HPDE6-E6E7 (cell line): Measurements from ENCODE around the gene MAP4K4.

Source experiments
- DNase-seq: peaks from one replicate; pipeline ENCODE4 v3.0.0; 2011; ENCODE audit warnings: missing footprints; ENCODE audit errors: extremely low spot score

The MAP4K4 gene

DNA sequence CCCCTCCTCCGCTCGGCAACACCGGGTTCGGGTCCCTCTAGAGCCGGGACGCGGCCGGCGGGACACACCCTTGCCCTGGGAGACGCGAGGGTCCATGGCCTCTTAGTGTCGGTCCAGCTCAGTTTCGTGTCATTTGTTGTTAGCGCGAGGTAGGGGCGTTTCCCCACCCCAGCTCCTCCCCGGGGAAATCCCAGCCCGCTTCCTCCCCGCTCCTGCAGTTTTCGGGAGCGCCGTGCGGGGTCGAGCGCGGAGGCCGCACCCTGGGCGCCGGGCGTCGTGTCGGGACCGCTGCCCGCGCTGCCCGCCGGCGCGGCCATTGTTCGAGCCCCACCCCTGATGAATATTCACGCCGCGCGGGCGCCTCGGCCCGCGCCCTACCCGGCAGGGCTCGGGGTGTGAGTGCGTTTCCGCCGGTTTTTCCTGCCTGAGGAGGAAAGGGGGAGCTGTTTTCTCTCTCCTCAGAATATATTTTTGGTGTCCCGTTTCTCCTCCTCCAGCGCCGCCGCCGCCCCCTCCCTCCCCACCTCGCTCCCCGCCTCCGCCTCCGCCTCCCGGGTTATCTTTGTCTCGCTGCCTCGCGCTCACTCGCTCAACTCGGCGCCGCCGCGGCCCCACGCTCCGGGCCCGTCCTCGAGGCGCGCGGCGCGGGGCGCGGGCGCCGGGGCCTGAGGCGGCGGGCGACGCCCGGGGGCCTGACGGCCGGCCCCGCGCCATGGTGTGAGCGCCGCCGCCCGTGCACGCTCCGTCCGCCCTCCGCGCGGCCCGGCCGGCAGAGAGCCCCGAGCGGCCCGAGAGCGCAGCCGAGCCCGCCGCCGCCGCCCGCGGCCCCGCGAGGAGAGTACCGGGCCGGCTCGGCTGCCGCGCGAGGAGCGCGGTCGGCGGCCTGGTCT, at the start of gene MAP4K4:
Gene MAP4K4 (plus strand): TSS at position 584 of the 890 bp plus-strand sequence. CDS start 374 bp downstream, outside the sequence.
- peak; percentile 76 for DNase-seq

DNA sequence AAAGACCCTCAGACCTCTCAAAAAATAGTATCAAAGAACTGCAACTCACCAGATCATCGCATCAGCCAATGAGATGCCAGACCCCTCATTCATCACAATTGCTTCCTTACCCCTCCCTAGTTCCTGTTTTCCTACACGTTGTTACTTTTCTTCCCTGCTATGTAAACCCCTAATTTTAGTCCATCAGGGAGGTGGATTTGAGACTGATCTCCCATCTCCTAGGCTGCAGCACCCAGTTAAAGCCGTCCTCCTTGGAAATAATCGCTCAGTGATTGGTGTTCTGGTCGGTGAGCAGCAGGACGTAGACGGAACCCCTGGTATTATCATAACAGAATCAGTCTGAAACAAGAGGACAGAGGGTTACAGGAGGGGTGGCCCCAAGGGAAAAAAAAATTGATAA, 44.0 kb upstream of the MAP4K4 start:
- DNase-seq: no peak

DNA sequence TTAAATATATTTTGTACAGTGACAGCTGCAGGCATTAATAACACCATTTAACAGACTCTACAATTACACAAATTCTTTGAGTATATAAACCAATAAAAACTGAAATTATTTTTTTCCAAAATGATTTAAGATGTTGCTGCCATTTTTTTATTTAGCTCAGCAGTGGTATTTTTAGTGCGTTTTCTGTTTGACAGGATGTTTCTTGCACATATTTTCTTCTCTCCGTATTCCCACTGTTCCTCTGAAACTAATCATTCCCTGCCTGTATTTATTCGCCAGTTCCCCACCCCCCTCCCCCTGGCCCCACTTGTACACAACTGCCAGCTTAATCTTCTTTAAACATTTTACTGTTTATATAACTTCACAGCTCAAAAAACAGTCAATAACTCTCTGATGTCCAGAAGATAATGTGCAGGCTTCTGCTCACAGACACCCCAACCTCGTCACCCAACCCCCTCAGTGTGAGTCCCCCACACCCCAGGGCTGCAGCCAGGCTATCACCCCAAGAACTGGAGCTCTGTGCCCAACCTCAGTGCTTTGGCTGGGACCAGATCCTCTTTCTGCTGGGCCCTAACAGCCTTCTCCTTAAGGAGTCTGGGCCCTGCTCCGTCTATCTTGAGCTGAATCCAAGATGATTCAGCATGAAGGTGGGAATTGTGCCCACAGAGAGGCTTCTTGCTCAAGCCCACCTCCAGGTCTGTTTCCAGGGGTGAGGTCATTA, 41.6 kb upstream of the MAP4K4 start:
- DNase-seq: no peak

DNA sequence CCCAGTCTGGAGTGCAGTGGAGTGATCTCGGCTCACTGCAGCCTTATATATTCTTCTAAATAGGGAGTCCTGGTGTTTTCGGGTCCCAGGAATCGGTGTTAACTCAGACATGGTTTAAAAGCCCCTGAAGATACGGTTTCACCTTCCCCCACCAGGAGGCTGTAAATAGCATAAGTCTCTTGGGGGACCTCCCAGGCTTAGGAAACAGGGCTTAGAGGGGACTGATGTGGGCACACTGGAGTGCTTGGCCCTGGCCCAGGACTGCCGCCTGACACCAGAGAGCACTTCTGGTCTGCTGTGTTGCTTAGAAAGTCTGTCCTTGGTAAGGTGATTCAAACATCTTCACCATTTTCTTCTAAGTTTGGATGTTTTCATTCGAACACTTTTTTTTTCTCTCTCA, 39.7 kb upstream of the MAP4K4 start:
- DNase-seq: no peak

DNA sequence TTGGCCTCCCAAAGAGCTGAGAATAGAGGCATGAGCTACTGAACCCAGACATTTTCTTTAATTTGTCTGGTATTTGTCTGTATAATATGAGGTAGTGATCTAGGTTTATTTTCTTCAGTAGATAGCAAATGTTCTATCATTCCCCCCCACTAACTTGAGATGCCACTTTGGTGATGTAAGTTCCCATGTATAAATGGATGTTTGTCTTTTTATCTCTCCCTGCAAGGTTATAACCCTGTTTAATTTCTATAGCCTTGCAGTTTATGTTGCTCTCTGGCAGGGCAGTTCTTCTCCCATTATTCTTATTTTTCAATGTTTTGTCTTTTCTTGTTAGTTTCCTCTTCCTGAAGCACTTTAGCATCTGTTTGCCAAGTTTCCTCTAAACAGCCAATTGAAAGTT, 39.1 kb upstream of the MAP4K4 start:
- DNase-seq: no peak

DNA sequence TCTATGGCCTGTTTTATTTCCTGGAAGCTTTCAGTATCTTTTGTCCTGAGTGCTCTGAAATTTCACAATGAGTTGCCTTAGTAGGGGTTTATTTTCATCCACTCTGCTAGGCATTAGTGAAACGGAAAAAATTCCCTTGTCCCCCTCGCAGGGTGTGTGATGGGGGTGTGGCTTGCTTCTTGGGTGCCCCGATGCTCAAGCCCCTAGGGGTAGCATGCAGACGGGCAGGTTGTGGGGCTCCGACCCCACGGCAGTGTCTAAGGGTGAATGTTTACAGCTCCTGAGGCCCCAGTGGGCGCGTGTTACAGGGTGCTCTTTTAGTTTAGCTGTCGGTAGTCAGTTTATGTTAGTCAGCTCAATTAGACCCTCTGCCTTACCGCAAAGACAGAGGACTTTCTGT, 32.2 kb upstream of the MAP4K4 start:
- DNase-seq: no peak

DNA sequence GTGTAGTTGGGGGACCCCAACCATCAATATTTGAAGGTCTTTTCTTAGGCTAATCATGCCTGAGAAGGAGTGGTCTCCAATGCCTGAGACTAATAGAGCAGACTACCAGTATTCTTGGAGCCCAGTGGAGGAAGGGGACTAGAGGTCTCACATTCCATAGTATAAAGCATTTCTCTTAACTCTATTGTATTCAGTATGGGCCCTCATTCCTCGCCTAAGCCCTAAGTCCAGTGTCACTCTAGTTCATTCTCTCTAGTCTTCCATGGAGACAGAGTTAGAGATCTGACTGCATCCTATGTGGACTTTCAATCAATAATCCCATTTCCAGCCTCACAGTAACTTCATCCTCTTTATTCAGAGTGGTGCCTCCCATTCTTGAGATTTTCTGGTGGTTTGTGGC, 29.7 kb upstream of the MAP4K4 start:
- DNase-seq: no peak

DNA sequence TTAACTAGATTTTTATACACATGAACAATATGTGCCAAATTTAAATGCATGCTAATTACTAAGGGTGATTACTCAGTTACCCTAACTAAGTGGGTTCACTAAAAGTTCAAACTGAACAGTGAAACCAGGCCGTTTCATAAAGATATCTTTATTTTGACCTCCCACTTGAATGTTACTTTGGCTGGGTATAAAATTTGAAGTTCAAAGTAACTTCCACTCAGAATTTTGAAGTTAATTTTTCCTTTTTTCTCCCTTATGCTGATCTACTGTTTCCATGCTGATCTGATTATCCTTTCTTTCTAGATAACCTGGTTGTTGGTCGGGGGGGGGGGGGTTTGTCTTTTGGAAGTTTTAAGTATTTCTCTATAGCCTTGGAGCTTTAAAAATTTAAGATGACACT, 25.5 kb upstream of the MAP4K4 start:
- no peak for DNase-seq

DNA sequence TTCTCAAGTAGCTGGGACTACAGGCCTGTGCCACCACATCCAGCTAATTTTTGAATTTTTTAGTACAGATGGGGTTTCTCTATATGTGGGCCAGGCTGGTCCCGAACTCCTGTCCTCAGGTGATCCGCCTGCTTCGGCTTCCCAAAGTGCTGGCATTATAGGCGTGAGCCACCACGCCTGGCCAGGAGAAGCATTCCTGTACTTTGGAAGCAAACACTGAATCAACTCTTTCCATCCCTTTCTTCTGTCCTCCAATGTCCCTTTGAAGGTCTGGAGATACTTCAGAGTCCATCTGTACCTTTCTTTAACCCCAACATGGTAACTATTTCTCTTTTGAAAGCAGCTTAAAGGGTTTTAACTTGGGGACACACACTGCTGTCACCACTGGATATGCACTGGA, 23.6 kb upstream of the MAP4K4 start:
- no peak for DNase-seq

DNA sequence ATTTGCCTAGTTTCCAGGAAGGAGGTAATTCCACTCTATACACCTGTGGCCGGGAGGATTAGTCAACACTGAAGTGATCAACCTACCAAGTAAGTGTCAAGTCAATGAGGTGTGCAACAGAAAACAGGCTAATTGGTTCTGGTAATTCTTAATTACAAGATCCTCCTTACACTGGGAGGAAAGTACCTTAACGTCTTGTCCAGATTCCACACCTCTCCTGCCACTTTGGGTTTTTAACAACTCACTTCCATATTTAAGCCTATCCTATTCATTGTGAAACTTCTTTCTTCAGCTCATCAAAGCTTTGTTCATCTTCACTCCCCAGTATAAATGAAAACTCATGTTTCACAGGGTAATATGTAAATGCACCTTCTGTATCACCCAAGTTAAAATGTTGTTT, 22.0 kb upstream of the MAP4K4 start:
- no peak for DNase-seq

DNA sequence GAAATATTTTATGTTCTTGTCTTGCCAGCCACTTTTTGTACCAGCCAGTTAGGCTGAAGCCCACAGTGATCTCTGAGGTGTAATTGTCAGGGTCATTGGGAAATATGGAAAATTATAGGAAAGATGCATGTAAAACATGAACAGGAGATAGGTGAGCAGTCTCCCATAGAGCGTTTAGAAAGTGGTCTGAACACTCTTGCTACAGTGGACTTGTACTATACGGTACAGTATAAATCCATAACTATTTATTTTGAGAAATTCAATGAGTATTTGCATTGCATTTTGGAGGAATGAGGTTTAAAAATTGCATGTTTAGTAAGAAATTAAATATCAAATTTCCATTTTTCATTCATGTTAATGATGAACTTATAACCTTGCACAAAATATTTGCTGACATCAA, 20.8 kb upstream of the MAP4K4 start:
- DNase-seq: no peak

DNA sequence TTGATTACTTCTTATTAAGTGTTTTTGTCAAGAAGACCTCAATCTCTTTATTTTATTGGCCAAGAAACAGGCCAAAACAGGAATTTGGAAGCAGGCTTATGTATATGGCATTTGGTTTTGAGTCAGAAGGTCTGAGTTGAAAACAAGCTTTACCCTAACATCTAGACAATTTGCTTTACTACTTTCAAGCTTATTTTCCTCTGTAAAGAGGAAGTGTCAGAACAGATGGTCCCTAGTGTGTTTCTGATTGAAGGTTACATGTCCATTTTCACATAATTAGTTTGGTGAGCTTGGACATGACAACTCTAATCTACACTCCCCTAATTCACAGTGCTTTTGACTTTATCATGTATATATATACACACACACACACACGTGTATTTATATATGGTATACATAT, 19.8 kb upstream of the MAP4K4 start:
- DNase-seq: no peak

DNA sequence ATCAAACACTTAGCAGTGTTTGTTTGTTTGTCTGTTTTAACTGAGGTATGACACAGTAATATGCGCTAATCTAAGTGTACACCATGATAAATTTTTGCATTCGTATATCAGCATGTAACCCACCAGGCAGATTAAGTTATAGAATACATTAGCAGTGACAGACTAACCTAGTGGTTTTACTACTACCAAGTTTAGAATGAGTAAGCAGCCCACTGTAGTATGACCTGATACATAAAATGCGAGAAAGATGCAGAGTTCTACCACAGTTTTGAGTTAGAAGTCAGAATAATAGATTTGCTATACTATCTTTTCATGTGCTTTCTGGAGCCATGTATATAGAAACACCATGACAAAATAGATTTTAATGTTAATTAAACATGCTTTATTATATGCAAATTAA, 19.1 kb upstream of the MAP4K4 start:
- DNase-seq: no peak

DNA sequence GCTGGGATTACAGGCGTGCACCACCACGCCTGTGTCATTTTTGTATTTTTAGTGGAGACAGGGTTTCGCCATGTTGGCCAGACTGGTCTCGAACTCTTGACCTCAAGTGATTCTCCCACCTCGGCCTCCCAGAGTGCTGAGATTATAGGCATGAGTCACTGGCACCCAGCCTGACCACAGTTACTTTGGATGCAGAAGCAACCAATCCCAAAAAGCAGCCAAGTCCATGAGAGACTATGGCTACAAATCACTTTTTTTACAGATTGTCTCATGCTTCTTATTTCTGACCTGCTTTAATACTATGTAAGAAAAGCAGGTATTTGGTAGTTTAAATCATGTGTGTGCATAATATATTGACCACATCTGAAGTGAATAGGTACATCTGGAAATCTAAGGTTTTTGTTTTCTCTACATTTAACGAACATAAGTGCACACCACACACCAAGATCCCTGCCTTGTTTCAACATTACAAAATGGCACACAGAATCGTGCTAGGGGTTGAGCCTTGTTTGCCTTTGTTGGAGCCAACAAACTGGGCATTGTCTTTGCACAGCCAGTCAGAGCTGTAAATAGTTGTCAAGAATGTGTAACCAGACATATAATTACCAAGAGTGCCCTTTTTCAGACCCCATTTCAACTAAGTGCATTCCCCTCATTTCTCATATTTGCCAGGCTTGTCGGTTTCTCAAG, 18.3 kb upstream of the MAP4K4 start:
- DNase-seq: no peak

DNA sequence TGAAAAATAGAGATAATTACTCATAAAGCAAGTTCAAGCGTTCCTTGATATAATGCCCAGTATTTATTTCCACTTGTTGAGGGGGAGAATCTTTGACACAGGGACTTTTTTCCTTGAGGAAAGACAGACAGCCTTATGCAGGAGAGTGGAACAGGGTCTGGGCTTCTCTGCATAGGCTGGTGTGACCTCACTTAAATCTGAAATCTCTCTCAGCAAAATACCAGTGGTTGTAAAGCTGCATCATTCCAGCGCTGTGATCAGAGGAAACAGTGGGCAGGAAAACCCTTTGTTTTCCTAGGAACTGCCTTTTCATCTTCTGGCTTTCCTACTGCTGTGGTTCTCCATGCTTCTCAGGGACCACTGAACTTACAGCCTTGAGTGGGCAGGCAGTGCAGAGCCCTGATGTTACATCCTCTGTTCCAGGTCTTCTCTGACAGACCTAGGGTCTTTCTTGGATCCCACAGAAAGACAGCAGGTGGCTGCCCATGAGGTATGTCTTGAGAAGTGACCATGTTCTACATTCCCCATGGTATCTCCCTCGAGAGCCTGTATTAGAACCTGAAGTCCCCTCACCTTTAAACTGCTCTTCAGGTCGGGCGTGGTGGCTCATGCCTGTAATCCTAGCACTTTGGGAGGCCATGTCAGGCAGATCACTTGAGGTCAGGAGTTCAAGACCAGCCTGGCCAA, 17.6 kb upstream of the MAP4K4 start:
- no peak for DNase-seq

DNA sequence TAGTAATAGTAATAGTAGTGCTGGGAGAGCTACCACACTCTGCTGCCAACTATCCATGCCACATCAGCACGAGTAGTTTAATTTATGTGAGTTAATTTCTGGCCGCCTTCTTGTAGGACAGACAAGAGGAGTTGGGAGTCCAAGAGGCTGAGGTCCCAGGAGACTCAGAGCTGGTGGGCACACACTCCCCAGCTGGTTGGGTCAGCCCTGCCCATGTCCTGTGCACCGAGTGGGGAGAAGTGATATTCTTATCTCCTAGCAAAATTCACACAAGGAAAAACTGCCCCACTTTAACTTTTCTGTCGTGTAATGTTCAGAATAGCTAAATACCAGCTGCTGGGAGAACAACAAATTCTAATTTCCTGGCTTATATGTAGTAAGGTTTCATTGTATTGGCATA, 15.2 kb upstream of the MAP4K4 start:
- DNase-seq: no peak

DNA sequence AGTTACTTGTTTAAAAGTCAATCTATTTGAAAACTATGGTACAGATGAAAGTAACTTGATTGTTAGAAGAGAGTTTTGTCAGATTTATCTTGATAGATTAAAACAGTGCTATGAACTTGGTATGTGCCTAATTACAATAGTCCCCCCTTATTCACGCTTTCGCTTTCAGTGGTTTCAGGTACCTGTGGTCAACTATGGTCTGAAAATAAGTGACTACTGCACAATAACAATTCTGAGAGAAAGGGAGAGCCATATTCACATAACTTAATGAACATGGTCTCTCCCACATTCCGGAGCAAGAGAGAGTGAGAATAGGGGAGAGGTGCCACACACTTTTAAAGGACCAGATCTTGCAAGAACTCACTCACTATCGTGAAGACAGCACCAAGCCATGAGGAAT, 13.2 kb upstream of the MAP4K4 start:
- no peak for DNase-seq

DNA sequence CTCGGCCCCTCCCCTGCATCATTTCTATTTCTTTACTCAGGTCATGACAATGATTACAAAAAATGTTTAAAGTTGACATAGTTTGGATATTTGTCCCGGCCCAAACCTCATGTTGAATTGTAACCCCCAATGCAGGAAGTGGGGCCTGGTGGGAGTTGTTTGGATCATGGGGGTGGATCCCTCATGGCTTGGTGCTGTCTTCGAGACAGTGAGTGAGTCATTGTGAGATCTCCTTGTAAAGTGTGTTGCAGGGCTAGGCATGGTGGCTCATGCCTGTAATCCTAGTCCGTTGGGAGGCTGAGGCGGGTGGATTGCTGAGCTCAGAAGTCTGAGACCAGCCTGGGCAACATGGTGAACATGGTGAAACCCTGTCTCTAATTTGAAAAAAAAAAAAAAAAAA, 9.2 kb upstream of the MAP4K4 start:
- DNase-seq: no peak

DNA sequence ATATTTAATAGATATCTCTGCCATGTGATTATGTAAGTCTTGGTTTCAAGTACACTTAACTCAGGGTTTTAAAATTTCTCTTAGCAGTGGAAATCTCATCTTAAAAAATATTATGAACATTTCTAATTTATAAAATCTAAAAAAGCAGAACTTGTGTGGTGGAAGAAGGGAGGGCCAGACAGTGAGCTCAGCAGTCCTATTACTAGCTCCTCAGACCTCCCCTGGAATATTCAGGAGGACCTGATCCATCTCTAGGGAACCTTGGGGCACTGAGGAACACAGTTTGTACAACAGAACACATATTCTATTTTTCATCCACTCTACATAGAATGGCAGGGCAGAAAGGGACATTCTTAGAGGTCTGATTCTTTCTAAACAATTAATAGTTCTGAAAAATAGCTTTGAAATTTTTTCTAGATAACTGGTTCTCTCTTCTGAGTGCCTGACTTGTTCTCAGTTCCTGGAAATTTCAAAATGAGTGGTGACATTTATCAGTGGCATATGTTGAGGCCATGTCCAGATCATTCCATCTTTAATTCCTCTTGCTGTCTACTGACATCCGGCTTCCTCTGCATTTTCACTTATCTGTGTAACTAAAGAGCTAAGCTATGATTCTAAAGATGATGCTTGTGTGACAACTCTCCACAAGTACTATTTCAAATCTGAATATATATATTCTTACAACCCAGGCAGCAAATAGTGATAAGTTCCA, 8.2 kb upstream of the MAP4K4 start:
- no peak for DNase-seq

DNA sequence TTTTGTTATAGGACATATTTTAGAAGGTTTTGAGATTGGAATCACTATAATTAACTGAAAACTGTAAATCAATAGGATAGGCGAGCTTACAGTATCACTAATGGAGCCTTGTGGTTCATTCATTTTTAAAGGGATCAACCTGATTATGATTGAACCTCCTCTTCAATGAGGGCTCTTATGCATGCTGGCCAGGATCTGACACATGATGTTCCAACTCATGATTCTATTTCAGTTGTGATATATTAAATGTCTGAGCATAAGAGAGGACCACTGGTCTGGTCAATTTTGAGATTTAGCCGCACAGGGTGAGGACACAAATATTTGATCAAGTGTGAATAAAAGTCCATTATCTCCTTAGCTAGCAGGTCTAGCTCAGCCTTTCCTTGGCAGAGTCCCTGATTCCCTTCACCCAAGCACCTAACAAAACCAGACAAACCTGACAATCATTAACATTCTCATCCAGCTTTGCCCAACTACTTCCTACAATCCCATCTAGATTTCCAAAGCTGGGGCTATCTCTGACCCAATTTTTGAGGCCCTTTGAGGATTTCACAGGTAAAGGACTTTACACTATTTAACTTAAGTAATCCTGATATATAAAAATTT, 6.9 kb upstream of the MAP4K4 start:
- no peak for DNase-seq

DNA sequence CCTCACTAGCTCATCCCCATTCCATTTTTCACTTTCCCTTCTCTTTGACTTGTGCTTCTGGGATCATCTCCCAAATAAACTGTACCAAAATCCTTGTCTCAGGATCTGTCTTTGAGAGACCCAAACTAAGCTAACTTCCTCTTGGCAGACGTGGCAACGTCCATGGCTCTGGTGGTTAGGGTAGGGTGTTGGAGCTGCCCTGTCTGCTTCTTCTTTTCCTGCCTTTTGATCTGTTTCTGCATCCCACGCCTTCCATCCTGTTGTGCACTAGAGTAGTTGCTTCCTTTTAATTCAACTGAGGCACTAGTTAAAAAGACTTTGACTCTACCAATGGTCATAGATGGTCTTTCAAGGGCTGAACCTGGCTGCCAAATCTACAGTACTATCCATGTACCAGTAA, 5.5 kb upstream of the MAP4K4 start:
- no peak for DNase-seq
